Lung (tissue), 12 donors: ENCODE results near the gene CLDN1. TPM values are rescaled to one million over a fixed set of nuclear protein-coding genes. Genes with fewer than 3 reads are reported as not detected.

Experiments
- ATAC-seq: fragments of 200-7000 bp; cut with Tn5 transposase; one replicate; pipeline ENCODE4 v1.9.1; 2020; ENCODE audit warnings: moderate number of reproducible peaks; ENCODE audit not compliant: insufficient read depth, low FRiP score
- DNase-seq, 3 donors: peaks; one replicate each; pipeline ENCODE4 v3.0.0-alpha.2; 2013 to 2017
- H3K27ac ChIP-seq, 2 donors: one replicate each; pipeline ENCODE4 v1.5.1; 2013; ENCODE audit warnings: mild to moderate bottlenecking in 2 of 2, moderate library complexity in 2 of 2, control low read depth in 1 of 2, inconsistent platforms in 1 of 2, low read depth in 1 of 2, low read length in 1 of 2
- H3K27me3 ChIP-seq, 3 donors: one replicate each; pipeline ENCODE4 v1.5.1; 2013; ENCODE audit warnings: low read length in 2 of 3; ENCODE audit not compliant: control insufficient read depth in 3 of 3, insufficient read depth in 3 of 3
- H3K36me3 ChIP-seq, 4 donors: one replicate each; pipeline ENCODE4 v1.5.1; 2013; ENCODE audit warnings: low read length in 4 of 4, mild to moderate bottlenecking in 1 of 4, moderate library complexity in 1 of 4; ENCODE audit not compliant: control insufficient read depth in 4 of 4, insufficient read depth in 4 of 4
- H3K4me1 ChIP-seq, 5 donors: one replicate each; pipeline ENCODE4 v1.5.1; 2013; ENCODE audit warnings: low read length in 5 of 5, mild to moderate bottlenecking in 2 of 5, moderate library complexity in 1 of 5; ENCODE audit not compliant: control insufficient read depth in 5 of 5, insufficient read depth in 5 of 5
- H3K4me3 ChIP-seq: one replicate; pipeline ENCODE4 v1.5.1; 2013; ENCODE audit warnings: mild to moderate bottlenecking, control low read depth, moderate library complexity
- H3K9ac ChIP-seq, 2 donors: one replicate each; pipeline ENCODE4 v1.5.1; 2013; ENCODE audit warnings: low read length in 2 of 2, control low read depth in 1 of 2; ENCODE audit not compliant: insufficient read depth in 1 of 2
- H3K9me3 ChIP-seq, 4 donors: one replicate each; pipeline ENCODE4 v1.5.1; 2013; ENCODE audit warnings: low read length in 3 of 4, mild to moderate bottlenecking in 1 of 4, moderate library complexity in 1 of 4; ENCODE audit not compliant: control insufficient read depth in 4 of 4, insufficient read depth in 3 of 4
- WGBS, 2 donors: extraction: QIAGEN DNeasy Blood & Tissue Kit; methylation state at CpG; one replicate each; pipeline ENCODE4 v1.1.7; 2013; 5-methylcytosine and 5-hydroxymethylcytosine counted together
- polyA plus RNA-seq, 2 donors: library from polyadenylated mRNA; stranded (reverse); fragments of 200-250 nt; gene quantifications; one replicate each; pipeline ENCODE4 v1.2.1, GENCODE V29; 2013
- total RNA-seq, 2 donors: library from RNA; depleted of rRNA in 1 of 2; stranded (reverse); fragments of >200 nt in 1 of 2; gene quantifications; one replicate each; pipeline ENCODE4 v1.2.1, GENCODE V29; 2014 to 2021
- TF ChIP-seq, protein P1 (sequence below): IDR thresholded peaks from 2 replicates; pipeline ENCODE4 v1.5.1; 2012; ENCODE audit warnings: mild to moderate bottlenecking; ENCODE audit errors: control extremely low read depth, extremely low read depth
- donor health status: control.
- donor health status: control.
- donor health status: Bipolar disorder and iron deficiency.
- donor health status: healthy.
- donor health status: DM: yes; HTN: yes; CAD: no.

Gene CLDN1
- total and polyA plus RNA-seq, 4 donors = 7.1 to 29.8 (median 13.4) TPM

GRCh38 chr3:190306513-190307163 is 15.6 kb downstream of the CLDN1 start:
- Histone ChIP-seq H3K9me3 (no peaks in the 10 kb centered on the region), H3K27ac (no peak overlapping the region), H3K36me3 (no peaks in the 10 kb centered on the region), H3K4me1 (no peaks in the 10 kb centered on the region), H3K27me3 (no peaks in the 10 kb centered on the region), H3K4me3 (no peak overlapping the region), H3K9ac (no peak overlapping the region)
- TF ChIP-seq, protein P1, sequence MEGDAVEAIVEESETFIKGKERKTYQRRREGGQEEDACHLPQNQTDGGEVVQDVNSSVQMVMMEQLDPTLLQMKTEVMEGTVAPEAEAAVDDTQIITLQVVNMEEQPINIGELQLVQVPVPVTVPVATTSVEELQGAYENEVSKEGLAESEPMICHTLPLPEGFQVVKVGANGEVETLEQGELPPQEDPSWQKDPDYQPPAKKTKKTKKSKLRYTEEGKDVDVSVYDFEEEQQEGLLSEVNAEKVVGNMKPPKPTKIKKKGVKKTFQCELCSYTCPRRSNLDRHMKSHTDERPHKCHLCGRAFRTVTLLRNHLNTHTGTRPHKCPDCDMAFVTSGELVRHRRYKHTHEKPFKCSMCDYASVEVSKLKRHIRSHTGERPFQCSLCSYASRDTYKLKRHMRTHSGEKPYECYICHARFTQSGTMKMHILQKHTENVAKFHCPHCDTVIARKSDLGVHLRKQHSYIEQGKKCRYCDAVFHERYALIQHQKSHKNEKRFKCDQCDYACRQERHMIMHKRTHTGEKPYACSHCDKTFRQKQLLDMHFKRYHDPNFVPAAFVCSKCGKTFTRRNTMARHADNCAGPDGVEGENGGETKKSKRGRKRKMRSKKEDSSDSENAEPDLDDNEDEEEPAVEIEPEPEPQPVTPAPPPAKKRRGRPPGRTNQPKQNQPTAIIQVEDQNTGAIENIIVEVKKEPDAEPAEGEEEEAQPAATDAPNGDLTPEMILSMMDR = no peak
- DNase-seq (no peak), ATAC-seq (no peak)
- 76 to 83% methylated on average over 4 of the region's 4 CpGs for WGBS, 2 donors

DNA sequence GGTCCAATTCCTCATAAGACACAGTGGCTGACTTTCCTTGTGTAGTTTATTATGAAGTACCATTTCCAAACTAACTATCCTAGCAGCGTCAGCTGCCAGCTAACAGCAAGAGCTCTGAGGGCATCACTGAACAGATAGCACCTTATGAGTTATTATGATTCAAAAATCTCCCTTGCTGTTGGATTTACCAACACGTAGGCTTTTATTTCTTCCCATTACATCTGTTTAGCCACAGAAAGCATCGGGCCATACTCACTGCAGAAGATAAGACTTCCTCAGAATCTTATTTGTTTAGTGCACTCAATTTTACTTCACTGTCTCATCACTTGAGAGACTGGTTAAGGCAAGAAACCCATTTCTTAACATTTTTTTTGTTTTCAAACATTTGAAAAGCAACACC is 16.2 kb downstream of the CLDN1 start:
- Histone ChIP-seq H3K4me1 (no peaks in the 10 kb centered on the region), H3K9ac (no peak overlapping the region), H3K4me3 (no peak overlapping the region), H3K27ac (no peak overlapping the region), H3K27me3 (no peaks in the 10 kb centered on the region), H3K9me3 (no peaks in the 10 kb centered on the region), H3K36me3 (no peaks in the 10 kb centered on the region)
- DNase-seq (no peak), ATAC-seq (no peak)
- TF ChIP-seq, protein P1 = no peak
- 71 to 81% methylated on average over 3 of the region's 3 CpGs for WGBS, 2 donors

GRCh38 chr3:190305406-190305805 is 16.8 kb downstream of the CLDN1 start:
- TF ChIP-seq, protein P1 = no peak
- Histone ChIP-seq H3K27ac (no peak overlapping the region), H3K4me3 (no peak overlapping the region), H3K27me3 (no peaks in the 10 kb centered on the region), H3K36me3 (no peaks in the 10 kb centered on the region), H3K4me1 (no peaks in the 10 kb centered on the region), H3K9ac (no peak overlapping the region), H3K9me3 (no peaks in the 10 kb centered on the region)
- ATAC-seq (no peak), DNase-seq (no peak)

- TF ChIP-seq, protein P1 = no peak
- Histone ChIP-seq H3K27ac (no peak overlapping the region), H3K9me3 (no peaks in the 10 kb centered on the region), H3K4me3 (no peak overlapping the region), H3K9ac (no peak overlapping the region), H3K36me3 (no peaks in the 10 kb centered on the region), H3K27me3 (no peaks in the 10 kb centered on the region), H3K4me1 (no peaks in the 10 kb centered on the region)
- no peak for DNase-seq
- ATAC-seq = no peak
- WGBS, 2 donors = 82 to 92% methylated on average over 1 of the region's 1 CpG
These were observed 18.4 kb downstream of the CLDN1 start for GRCh38 chr3:190303884-190304283.
